Endodermal cell (in vitro differentiated cells): ENCODE results near the gene TMEM129. TPM values are rescaled to one million over a fixed set of nuclear protein-coding genes. Genes with fewer than 3 reads are reported as not detected.

Source experiments
- DNase-seq: peaks from one replicate; pipeline ENCODE4 v3.0.0-alpha.2; 2017
- H3K27ac ChIP-seq: 2 replicates; pipeline ENCODE4 v1.5.1; 2013; ENCODE audit warnings: mild to moderate bottlenecking, low read depth, low read length, moderate library complexity
- H3K27me3 ChIP-seq: 2 replicates; pipeline ENCODE4 v1.6.1; 2013; ENCODE audit warnings: mild to moderate bottlenecking, low read length, moderate library complexity; ENCODE audit not compliant: insufficient read depth, control insufficient read depth, poor library complexity, severe bottlenecking
- H3K36me3 ChIP-seq: 2 replicates; pipeline ENCODE4 v1.7.0; 2013; ENCODE audit warnings: mild to moderate bottlenecking, low read length, moderate library complexity; ENCODE audit not compliant: control insufficient read depth, insufficient read depth
- H3K4me1 ChIP-seq: one replicate; pipeline ENCODE4 v1.7.0; 2013; ENCODE audit warnings: low read length; ENCODE audit not compliant: control insufficient read depth, insufficient read depth
- H3K4me3 ChIP-seq: 2 replicates; pipeline ENCODE4 v1.5.1; 2013; ENCODE audit warnings: mild to moderate bottlenecking, low read length, moderate library complexity
- H3K9ac ChIP-seq: 2 replicates; pipeline ENCODE4 v1.6.1; 2013; ENCODE audit warnings: mild to moderate bottlenecking, low read length, moderate library complexity; ENCODE audit not compliant: poor library complexity, severe bottlenecking; ENCODE audit errors: extremely low read depth
- H3K9me3 ChIP-seq: 2 replicates; pipeline ENCODE4 v1.6.1; 2013; ENCODE audit warnings: mild to moderate bottlenecking, low read length, moderate library complexity; ENCODE audit not compliant: control insufficient read depth
- H3K27ac Mint-ChIP-seq: 2 replicates; pipeline ENCODE4 v1.8.0; 2020; ENCODE audit warnings: mixed read lengths
- H3K27me3 Mint-ChIP-seq: 2 replicates; pipeline ENCODE4 v1.8.0; 2021; ENCODE audit warnings: mild to moderate bottlenecking, mixed read lengths; ENCODE audit not compliant: insufficient read depth
- H3K36me3 Mint-ChIP-seq: 2 replicates; pipeline ENCODE4 v1.8.0; 2020; ENCODE audit warnings: low read depth, mixed read lengths
- H3K4me1 Mint-ChIP-seq: 2 replicates; pipeline ENCODE4 v1.8.0; 2020; ENCODE audit warnings: mixed read lengths
- H3K4me3 Mint-ChIP-seq: 2 replicates; pipeline ENCODE4 v1.8.0; 2020; ENCODE audit warnings: mild to moderate bottlenecking, moderate library complexity, mixed read lengths
- H3K9me3 Mint-ChIP-seq: 2 replicates; pipeline ENCODE4 v1.8.0; 2020; ENCODE audit warnings: mild to moderate bottlenecking, mixed read lengths
- CTCF ChIP-seq: fragments of 200-600 bp; sonication (generic); conservative IDR thresholded peaks from 2 replicates; pipeline ENCODE4 v1.5.0; 2021; ENCODE audit warnings: antibody characterized with exemption, mild to moderate bottlenecking
- WGBS, 2 experiments: methylation state at CpG; one replicate each; pipeline versions ENCODE4 v1.1.5 to v1.1.7; 2013; ENCODE audit warnings: missing lambda C conversion rate in 2 of 2, mixed read lengths in 1 of 2; ENCODE audit not compliant: insufficient coverage in 1 of 2, insufficient read length in 1 of 2; 5-methylcytosine and 5-hydroxymethylcytosine counted together
- total RNA-seq, 2 donors: library from RNA; stranded (reverse); fragmentation: NEBNext Ultra II Directional in 1 of 2; extraction: Animal tissue kit (Norgen Biotek cat#: 25700) in 1 of 2; gene quantifications; 2 replicates in 1 of 2; 3 replicates in 1 of 2; pipeline ENCODE4 v1.2.1, GENCODE V29; 2021

The TMEM129 gene
- total RNA-seq, 2 donors from 2014 or later, result 33.6 to 41.7 TPM

GRCh38 chr4:1713003-1713851 lies 7.9 kb downstream of the TMEM129 start:
- 32 to 38% methylated on average over 31 to 35 of the region's 35 CpGs for WGBS, 2 experiments
- no peaks in the 10 kb centered on the region for H3K9me3 ChIP-seq
- H3K27ac ChIP-seq, result peak overlapping the region; percentile 97
- H3K9ac ChIP-seq, result peak overlapping the region; percentile 89
- peaks cover 24% of the 10 kb centered on the region for H3K36me3 Mint-ChIP-seq
- H3K36me3 ChIP-seq, result peaks cover 11% of the 10 kb centered on the region
- no peak for TF ChIP-seq CTCF
- H3K27me3 Mint-ChIP-seq, result no peaks in the 10 kb centered on the region
- H3K4me1 Mint-ChIP-seq, result peaks cover 17% of the 10 kb centered on the region
- H3K9me3 Mint-ChIP-seq, result no peaks in the 10 kb centered on the region
- H3K27ac Mint-ChIP-seq, result peak overlapping the region; percentile 96
- H3K4me1 ChIP-seq, result no peaks in the 10 kb centered on the region
- H3K4me3 ChIP-seq, result peak overlapping the region; percentile 96
- peak overlapping the region; percentile 86 for H3K4me3 Mint-ChIP-seq
- no peak for DNase-seq
- no peaks in the 10 kb centered on the region for H3K27me3 ChIP-seq

DNA sequence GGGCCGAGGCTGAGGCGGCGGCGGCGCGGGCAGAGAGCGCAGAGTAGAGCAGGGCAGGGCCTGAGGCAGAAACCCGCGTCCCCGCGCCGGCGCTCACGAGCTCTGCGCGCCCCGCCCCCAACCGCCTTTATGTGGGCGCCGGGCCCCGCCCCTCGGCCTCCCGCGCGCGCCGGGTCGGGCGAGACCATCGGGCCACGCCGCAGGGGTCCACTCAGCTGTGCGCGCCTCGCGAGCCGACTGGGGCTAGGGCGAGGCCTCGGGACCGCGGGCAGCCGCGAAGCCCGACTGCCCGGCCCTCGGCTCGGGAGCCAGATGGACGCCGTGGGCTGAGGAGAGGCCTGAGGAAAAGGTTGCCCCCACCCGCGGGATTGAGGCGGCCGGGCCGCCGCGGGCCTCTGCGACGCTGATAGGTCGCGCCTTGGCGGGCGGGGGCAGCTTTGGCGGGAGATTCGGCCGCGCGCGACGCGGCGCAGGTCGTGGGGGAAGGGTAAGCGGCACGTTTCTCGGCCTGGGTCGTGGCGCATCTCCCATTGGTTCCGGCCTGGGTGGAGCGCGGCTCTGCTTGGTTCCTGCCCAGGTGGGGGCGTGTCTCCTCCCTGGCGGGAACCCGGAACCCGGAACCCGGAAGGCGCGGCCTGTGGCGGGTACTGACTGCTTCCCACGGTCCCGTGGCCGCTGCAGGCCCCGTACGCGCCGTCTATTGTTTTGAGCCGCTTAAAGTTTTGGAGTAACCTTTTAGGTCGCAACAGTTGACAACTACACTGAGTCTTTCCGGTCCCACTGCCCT lies 8.7 kb downstream of the TMEM129 start, which contains the start of gene SLBP:
SLBP (minus strand) TSS at position 104 of the 787 bp plus-strand sequence. CDS start 131 bp downstream, outside the sequence.
- peak within 1 kb of the TSS; percentile 96 for H3K27ac Mint-ChIP-seq
- peak within 1 kb of the TSS; percentile 97 for H3K27ac ChIP-seq
- no peaks in the 10 kb centered on the region for H3K9me3 ChIP-seq
- peak; percentile 97 for DNase-seq
- H3K4me3 Mint-ChIP-seq, result peak within 1 kb of the TSS; percentile 86
- peaks cover 17% of the 10 kb centered on the region for H3K4me1 Mint-ChIP-seq
- H3K36me3 Mint-ChIP-seq, result peaks cover 27% of the 10 kb centered on the region
- H3K9ac ChIP-seq, result peak within 1 kb of the TSS; percentile 89
- no peaks in the 10 kb centered on the region for H3K27me3 Mint-ChIP-seq
- TF ChIP-seq CTCF, result no peak
- no peaks in the 10 kb centered on the region for H3K27me3 ChIP-seq
- 0% methylated on average over 29 to 98 of the region's 98 CpGs for WGBS, 2 experiments
- H3K4me1 ChIP-seq, result no peaks in the 10 kb centered on the region
- peaks cover 9% of the 10 kb centered on the region for H3K36me3 ChIP-seq
- no peaks in the 10 kb centered on the region for H3K9me3 Mint-ChIP-seq
- peak within 1 kb of the TSS; percentile 96 for H3K4me3 ChIP-seq

DNA sequence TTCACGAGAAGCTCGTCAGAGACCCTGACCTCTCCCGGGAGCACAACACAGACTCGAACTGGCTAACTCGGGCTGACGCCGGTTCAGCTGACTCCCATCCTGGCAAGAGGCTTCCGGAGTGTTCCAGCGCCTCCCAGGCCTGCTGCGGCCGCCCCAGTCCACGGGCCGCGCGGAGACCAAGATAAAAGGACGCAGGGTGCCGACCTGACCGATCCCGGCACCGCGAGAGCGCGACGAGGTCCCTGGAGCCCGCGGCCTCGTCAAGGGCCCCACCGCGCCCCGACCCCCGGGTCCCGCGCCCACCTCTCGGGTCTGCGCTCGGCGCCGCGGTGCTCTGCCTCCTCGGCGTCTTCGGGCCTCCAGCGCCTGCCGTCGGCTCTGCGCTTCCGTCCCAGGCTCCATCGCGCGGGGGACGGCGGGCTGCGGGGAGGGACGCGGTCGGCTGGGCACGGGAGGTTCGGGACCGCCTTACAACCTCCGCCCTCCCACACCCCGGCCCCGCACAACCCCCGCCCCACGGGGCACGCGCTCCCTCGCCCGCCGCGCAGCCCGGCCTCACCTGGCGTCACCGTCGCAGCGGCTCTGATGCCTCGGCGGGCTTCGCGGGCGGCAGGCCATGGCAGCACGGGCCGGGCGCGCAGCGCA lies 9.4 kb downstream of the TMEM129 start:
- peak overlapping the region; percentile 89 for H3K9ac ChIP-seq
- Mint-ChIP-seq H3K36me3 (peaks cover 28% of the 10 kb centered on the region), H3K27me3 (no peaks in the 10 kb centered on the region), H3K27ac (peak overlapping the region; percentile 90), H3K9me3 (no peaks in the 10 kb centered on the region), H3K4me3 (peak overlapping the region; percentile 86), H3K4me1 (peaks cover 17% of the 10 kb centered on the region)
- WGBS, 2 experiments, result 0% methylated on average over 9 to 85 of the region's 85 CpGs
- no peaks in the 10 kb centered on the region for H3K4me1 ChIP-seq
- H3K27ac ChIP-seq, result peak overlapping the region; percentile 97
- TF ChIP-seq CTCF, result no peak
- H3K27me3 ChIP-seq, result no peaks in the 10 kb centered on the region
- peak overlapping the region; percentile 96 for H3K4me3 ChIP-seq
- H3K36me3 ChIP-seq, result peaks cover 10% of the 10 kb centered on the region
- no peaks in the 10 kb centered on the region for H3K9me3 ChIP-seq
- DNase-seq, result peak; percentile 75
